HEK293 (cell line): ENCODE results near the gene CRYBB1.

Source experiments
- CTCF ChIA-PET: fragments of 350-600 bp; formaldehyde crosslinking; extraction: SDS; loops from one replicate; lab custom pipeline; 2021; ENCODE audit warnings: antibody characterized with exemption; lab: Yijun Ruan, JAX
- POLR2A ChIA-PET: fragments of 300-600 bp; formaldehyde crosslinking; extraction: SDS; loops from one replicate; lab custom pipeline; 2020; ENCODE audit warnings: antibody characterized with exemption, inconsistent platforms; lab: Yijun Ruan, JAX
- H3K27ac ChIP-seq: fragments of 200-500 bp; sonication (Bioruptor generic); 2 replicates; pipeline ENCODE4 v1.5.1; 2014; ENCODE audit warnings: low read depth, low read length, control low read depth, inconsistent platforms; ENCODE audit errors: extremely low read depth
- H3K36me3 ChIP-seq, 2 experiments: fragments of 200-500 bp in 1 of 2; sonication (Bioruptor generic) in 1 of 2; 1 replicate in 1 of 2; 2 replicates in 1 of 2; pipeline ENCODE4 v1.5.1; 2014 to 2017; ENCODE audit warnings: inconsistent platforms in 2 of 2, low read length in 2 of 2; ENCODE audit not compliant: control insufficient read depth in 2 of 2, insufficient read depth in 1 of 2
- H3K4me1 ChIP-seq: fragments of 200-500 bp; sonication (Bioruptor generic); 2 replicates; pipeline ENCODE4 v1.5.1; 2014; ENCODE audit warnings: mild to moderate bottlenecking, low read length, inconsistent platforms; ENCODE audit not compliant: control insufficient read depth, insufficient read depth
- H3K4me3 ChIP-seq: 2 replicates; pipeline ENCODE4 v1.5.1; 2011; ENCODE audit warnings: low read depth, mild to moderate bottlenecking, control low read depth, low read length, moderate library complexity
- H3K9me3 ChIP-seq: fragments of 200-500 bp; sonication (Bioruptor generic); 2 replicates; pipeline ENCODE4 v1.5.1; 2014; ENCODE audit warnings: low read depth, low read length, inconsistent platforms; ENCODE audit not compliant: control insufficient read depth, insufficient read depth
- EGR2 ChIP-seq: fragments of 450-650 bp; formaldehyde crosslinking; IDR thresholded peaks from 2 replicates; pipeline ENCODE4 v1.5.1; 2016; ENCODE audit warnings: low read depth, missing biosample characterization, missing genetic modification characterization
- GLI2 ChIP-seq: fragments of 450-650 bp; formaldehyde crosslinking; IDR thresholded peaks from 2 replicates; pipeline ENCODE4; 2017; ENCODE audit warnings: missing biosample characterization, missing genetic modification characterization, low read depth, borderline replicate concordance
- KLF1 ChIP-seq: fragments of 450-650 bp; formaldehyde crosslinking; IDR thresholded peaks from 2 replicates; pipeline ENCODE4 v1.5.1; 2016; ENCODE audit warnings: missing biosample characterization, missing genetic modification characterization
- KLF10 ChIP-seq: fragments of 450-650 bp; IDR thresholded peaks from 2 replicates; pipeline ENCODE4 v1.5.1; 2018; ENCODE audit warnings: missing biosample characterization, mild to moderate bottlenecking, missing genetic modification characterization
- SALL2 ChIP-seq: fragments of 450-650 bp; formaldehyde crosslinking; IDR thresholded peaks from 2 replicates; pipeline ENCODE4 v1.5.0; 2017; ENCODE audit warnings: missing biosample characterization, mild to moderate bottlenecking, missing genetic modification characterization, borderline replicate concordance
- ZBTB1 ChIP-seq: fragments of 450-650 bp; formaldehyde crosslinking; IDR thresholded peaks from 2 replicates; pipeline ENCODE4 v1.5.1; 2016; ENCODE audit warnings: missing biosample characterization, missing genetic modification characterization
- ZFHX2 ChIP-seq: fragments of 450-650 bp; formaldehyde crosslinking; conservative IDR thresholded peaks from 2 replicates; pipeline ENCODE4 v1.5.1; 2016; ENCODE audit warnings: missing biosample characterization, missing genetic modification characterization
- ZIC2 ChIP-seq: fragments of 450-650 bp; formaldehyde crosslinking; IDR thresholded peaks from 2 replicates; pipeline ENCODE4 v1.5.1; 2016; ENCODE audit warnings: missing biosample characterization, missing genetic modification characterization
- ZNF121 ChIP-seq: fragments of 450-650 bp; formaldehyde crosslinking; IDR thresholded peaks from 2 replicates; pipeline ENCODE4 v1.5.1; 2016; ENCODE audit warnings: missing biosample characterization, missing genetic modification characterization
- ZNF140 ChIP-seq: fragments of 450-650 bp; formaldehyde crosslinking; IDR thresholded peaks from 2 replicates; pipeline ENCODE4 v1.5.1; 2016; ENCODE audit warnings: missing biosample characterization, missing genetic modification characterization
- ZNF174 ChIP-seq: fragments of 450-650 bp; formaldehyde crosslinking; IDR thresholded peaks from 2 replicates; pipeline ENCODE4 v1.5.0; 2017; ENCODE audit warnings: missing biosample characterization, mild to moderate bottlenecking, missing genetic modification characterization
- ZNF239 ChIP-seq: fragments of 450-650 bp; formaldehyde crosslinking; IDR thresholded peaks from 2 replicates; pipeline ENCODE4 v1.5.1; 2016; ENCODE audit warnings: missing biosample characterization, missing genetic modification characterization
- ZNF248 ChIP-seq: fragments of 450-650 bp; formaldehyde crosslinking; IDR thresholded peaks from 2 replicates; pipeline ENCODE4 v1.5.1; 2017; ENCODE audit warnings: missing biosample characterization, missing genetic modification characterization
- ZNF335 ChIP-seq: fragments of 450-650 bp; formaldehyde crosslinking; conservative IDR thresholded peaks from 2 replicates; pipeline ENCODE4 v1.5.1; 2016; ENCODE audit warnings: missing biosample characterization, missing genetic modification characterization
- ZNF366 ChIP-seq: fragments of 450-650 bp; formaldehyde crosslinking; conservative IDR thresholded peaks from 2 replicates; pipeline ENCODE4 v1.5.1; 2016; ENCODE audit warnings: missing biosample characterization, missing genetic modification characterization
- ZNF501 ChIP-seq: fragments of 450-650 bp; formaldehyde crosslinking; IDR thresholded peaks from 2 replicates; pipeline ENCODE4 v1.5.1; 2016; ENCODE audit warnings: missing biosample characterization, missing genetic modification characterization
- ZNF549 ChIP-seq: fragments of 450-650 bp; IDR thresholded peaks from 2 replicates; pipeline ENCODE4 v1.5.1; 2018; ENCODE audit warnings: missing biosample characterization, missing genetic modification characterization, mild to moderate bottlenecking, inconsistent platforms, moderate library complexity
- ZNF768 ChIP-seq: fragments of 450-650 bp; formaldehyde crosslinking; IDR thresholded peaks from 2 replicates; pipeline ENCODE4 v1.5.1; 2018; ENCODE audit warnings: missing biosample characterization, mild to moderate bottlenecking, missing genetic modification characterization
- ZNF777 ChIP-seq: fragments of 450-650 bp; formaldehyde crosslinking; IDR thresholded peaks from 2 replicates; pipeline ENCODE4 v1.5.1; 2017; ENCODE audit warnings: missing biosample characterization, missing genetic modification characterization, borderline replicate concordance
- TF ChIP-seq, protein P1 (sequence below): fragments of 450-650 bp; formaldehyde crosslinking; IDR thresholded peaks from 2 replicates; pipeline ENCODE4 v1.5.1; 2016; ENCODE audit warnings: missing biosample characterization, missing genetic modification characterization
- TF ChIP-seq, protein P2 (sequence below): fragments of 450-650 bp; formaldehyde crosslinking; IDR thresholded peaks from 2 replicates; pipeline ENCODE4 v1.5.1; 2017; ENCODE audit warnings: missing biosample characterization, missing genetic modification characterization
- TF ChIP-seq, protein P3 (sequence below): fragments of 450-650 bp; formaldehyde crosslinking; conservative IDR thresholded peaks from 2 replicates; pipeline ENCODE4 v1.5.1; 2016; ENCODE audit warnings: low read depth, missing biosample characterization, missing genetic modification characterization

CRYBB1 gene

DNA sequence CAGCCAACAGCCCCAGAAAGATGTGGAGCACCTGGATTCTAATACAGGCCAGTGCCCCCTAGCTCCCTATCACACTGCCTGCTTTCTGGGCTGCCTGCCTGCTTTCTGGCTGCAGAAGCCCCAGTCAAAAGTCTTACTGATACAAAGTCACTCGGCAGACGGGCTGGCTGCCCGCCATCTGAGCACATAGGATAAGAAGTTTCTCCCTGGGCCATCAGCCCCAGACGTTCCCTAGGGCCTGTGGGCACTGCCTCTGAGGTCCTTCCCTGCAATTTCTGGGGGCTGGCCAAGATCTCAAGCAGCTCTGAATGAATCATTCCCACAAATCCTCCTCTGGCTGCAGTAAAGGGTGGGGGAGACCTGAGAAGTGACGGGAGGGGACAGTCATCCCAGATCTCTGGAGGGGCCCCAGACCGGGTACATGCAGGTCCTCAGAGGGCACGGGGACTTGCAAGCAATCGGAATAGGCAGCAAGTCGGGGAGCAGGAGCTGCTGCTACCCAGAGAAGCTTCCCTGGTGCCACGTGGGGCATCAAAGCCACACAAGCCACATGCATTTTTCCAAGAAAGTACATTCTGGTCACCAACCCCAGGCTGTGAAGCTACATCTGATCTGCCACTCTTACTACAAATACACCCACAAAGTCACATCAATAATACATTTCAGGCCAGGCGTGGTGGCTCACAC lies 32.6 kb downstream of the CRYBB1 start (continued):
- TF ChIP-seq, protein P1, sequence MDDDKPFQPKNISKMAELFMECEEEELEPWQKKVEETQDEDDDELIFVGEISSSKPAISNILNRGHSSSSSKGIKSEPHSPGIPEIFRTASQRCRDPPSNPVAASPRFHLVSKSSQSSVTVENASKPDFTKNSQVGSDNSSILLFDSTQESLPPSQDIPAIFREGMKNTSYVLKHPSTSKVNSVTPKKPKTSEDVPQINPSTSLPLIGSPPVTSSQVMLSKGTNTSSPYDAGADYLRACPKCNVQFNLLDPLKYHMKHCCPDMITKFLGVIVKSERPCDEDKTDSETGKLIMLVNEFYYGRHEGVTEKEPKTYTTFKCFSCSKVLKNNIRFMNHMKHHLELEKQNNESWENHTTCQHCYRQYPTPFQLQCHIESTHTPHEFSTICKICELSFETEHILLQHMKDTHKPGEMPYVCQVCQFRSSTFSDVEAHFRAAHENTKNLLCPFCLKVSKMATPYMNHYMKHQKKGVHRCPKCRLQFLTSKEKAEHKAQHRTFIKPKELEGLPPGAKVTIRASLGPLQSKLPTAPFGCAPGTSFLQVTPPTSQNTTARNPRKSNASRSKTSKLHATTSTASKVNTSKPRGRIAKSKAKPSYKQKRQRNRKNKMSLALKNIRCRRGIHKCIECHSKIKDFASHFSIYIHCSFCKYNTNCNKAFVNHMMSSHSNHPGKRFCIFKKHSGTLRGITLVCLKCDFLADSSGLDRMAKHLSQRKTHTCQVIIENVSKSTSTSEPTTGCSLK (tag by site-specific recombination): no peak
- peak; percentile 88 for TF ChIP-seq ZNF335 (tag by site-specific recombination)

DNA sequence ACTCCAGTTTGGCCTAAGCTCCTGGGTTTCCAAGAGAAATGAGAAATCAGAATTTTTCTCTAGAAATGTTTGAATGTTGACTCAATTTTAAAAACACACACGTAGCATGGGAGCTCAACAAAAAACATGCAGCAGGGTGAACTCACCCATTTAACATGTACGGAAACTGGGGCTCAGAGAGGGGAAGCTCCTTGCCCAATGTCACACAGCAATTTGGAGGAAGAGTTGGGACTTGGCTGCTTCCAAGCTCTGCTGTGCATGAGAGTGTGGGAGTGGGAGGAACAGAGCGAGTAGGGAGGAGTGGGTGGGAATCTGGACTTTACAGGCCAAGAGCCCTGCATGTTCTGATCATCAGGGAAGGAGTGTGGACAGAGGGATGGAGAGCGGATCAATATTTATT lies 33.8 kb downstream of the CRYBB1 start:
- Histone ChIP-seq H3K36me3 (peaks cover 0 to 4% of the 10 kb centered on the region in 2 experiments; a peak in 1 of 3 replicates), H3K4me3 (no peak overlapping the region), H3K9me3 (no peaks in the 10 kb centered on the region), H3K4me1 (no peaks in the 10 kb centered on the region), H3K27ac (no peak overlapping the region)
- TF ChIP-seq KLF1 (tag by site-specific recombination) (no peak), ZNF239 (no peak), ZIC2 (tag by site-specific recombination) (no peak), ZNF121 (tag by site-specific recombination) (no peak), KLF10 (tag by site-specific recombination) (no peak), GLI2 (no peak), ZNF549 (tag by site-specific recombination) (no peak), ZFHX2 (tag by site-specific recombination) (peak; percentile 49), SALL2 (tag by site-specific recombination) (no peak), EGR2 (peak; percentile 31; the same call in 1 of the 2 replicates), ZNF174 (tag by site-specific recombination) (no peak), ZBTB1 (tag by site-specific recombination) (no peak), ZNF768 (0 out of 2 replicates have a peak, but pooled peaks have one; percentile 87)
- TF ChIP-seq, protein P2, sequence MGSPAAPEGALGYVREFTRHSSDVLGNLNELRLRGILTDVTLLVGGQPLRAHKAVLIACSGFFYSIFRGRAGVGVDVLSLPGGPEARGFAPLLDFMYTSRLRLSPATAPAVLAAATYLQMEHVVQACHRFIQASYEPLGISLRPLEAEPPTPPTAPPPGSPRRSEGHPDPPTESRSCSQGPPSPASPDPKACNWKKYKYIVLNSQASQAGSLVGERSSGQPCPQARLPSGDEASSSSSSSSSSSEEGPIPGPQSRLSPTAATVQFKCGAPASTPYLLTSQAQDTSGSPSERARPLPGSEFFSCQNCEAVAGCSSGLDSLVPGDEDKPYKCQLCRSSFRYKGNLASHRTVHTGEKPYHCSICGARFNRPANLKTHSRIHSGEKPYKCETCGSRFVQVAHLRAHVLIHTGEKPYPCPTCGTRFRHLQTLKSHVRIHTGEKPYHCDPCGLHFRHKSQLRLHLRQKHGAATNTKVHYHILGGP (tag by site-specific recombination): no peak
- ChIA-PET POLR2A (no interaction called here), CTCF (interaction anchor here (0.6 to 1.4 kb wide), 4 partner anchors 12 to 84 kb away, joined by 3 to 5 read pairs (median 4); no protein-coding TSS in a partner anchor)

DNA sequence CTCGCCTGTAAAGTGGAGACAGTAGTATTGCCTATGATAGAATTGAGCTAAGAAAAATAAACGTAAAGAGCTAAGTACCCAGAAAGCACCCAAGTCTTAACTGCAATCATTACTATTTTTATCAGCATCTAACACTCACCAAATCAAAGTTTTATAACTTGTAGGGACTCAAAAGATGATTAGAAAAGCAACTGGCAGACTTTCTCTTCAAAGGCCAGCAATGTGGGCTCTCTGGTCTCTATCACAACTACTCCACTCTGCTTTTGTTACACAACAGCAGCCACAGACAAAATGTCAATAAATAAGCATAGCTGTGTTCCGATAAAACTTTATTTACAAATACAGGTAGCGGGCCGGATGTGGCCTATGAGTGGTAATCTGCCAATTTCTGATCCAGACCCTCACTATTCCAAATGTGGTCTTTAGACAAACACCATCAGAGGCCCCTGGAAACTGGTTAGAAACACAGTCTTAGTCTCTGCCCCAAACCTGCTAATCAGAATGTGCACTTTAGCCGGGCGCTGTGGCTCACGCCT lies 36.1 kb downstream of the CRYBB1 start:
- TF ChIP-seq, protein P3, sequence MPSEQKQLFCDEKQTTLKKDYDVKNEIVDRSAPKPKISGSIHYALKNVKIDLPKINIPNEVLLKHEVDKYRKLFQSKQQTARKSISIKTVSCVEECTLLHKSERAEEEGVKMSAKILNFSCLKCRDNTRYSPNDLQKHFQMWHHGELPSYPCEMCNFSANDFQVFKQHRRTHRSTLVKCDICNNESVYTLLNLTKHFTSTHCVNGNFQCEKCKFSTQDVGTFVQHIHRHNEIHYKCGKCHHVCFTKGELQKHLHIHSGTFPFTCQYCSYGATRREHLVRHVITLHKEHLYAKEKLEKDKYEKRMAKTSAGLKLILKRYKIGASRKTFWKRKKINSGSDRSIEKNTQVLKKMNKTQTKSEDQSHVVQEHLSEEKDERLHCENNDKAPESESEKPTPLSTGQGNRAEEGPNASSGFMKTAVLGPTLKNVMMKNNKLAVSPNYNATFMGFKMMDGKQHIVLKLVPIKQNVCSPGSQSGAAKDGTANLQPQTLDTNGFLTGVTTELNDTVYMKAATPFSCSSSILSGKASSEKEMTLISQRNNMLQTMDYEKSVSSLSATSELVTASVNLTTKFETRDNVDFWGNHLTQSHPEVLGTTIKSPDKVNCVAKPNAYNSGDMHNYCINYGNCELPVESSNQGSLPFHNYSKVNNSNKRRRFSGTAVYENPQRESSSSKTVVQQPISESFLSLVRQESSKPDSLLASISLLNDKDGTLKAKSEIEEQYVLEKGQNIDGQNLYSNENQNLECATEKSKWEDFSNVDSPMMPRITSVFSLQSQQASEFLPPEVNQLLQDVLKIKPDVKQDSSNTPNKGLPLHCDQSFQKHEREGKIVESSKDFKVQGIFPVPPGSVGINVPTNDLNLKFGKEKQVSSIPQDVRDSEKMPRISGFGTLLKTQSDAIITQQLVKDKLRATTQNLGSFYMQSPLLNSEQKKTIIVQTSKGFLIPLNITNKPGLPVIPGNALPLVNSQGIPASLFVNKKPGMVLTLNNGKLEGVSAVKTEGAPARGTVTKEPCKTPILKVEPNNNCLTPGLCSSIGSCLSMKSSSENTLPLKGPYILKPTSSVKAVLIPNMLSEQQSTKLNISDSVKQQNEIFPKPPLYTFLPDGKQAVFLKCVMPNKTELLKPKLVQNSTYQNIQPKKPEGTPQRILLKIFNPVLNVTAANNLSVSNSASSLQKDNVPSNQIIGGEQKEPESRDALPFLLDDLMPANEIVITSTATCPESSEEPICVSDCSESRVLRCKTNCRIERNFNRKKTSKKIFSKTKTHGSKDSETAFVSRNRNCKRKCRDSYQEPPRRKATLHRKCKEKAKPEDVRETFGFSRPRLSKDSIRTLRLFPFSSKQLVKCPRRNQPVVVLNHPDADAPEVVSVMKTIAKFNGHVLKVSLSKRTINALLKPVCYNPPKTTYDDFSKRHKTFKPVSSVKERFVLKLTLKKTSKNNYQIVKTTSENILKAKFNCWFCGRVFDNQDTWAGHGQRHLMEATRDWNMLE (tag by site-specific recombination): no peak
- TF ChIP-seq ZNF501: no peak
- TF ChIP-seq ZNF777 (tag by site-specific recombination): no peak
- no peak for TF ChIP-seq ZNF248 (tag by site-specific recombination)
- no peak for TF ChIP-seq ZNF140 (tag by site-specific recombination)
- no peak for TF ChIP-seq ZNF366 (tag by site-specific recombination)
- no peak for TF ChIP-seq ZNF239
- POLR2A ChIA-PET: no interaction called here
- Histone ChIP-seq H3K27ac (no peak overlapping the region), H3K9me3 (no peaks in the 10 kb centered on the region), H3K4me3 (no peak overlapping the region), H3K4me1 (no peaks in the 10 kb centered on the region), H3K36me3 (peaks cover 0 to 4% of the 10 kb centered on the region in 2 experiments; a peak in 1 of 3 replicates)
- CTCF ChIA-PET: interaction anchor here (0.7 to 1.0 kb wide), 2 partner anchors 16 to 163 kb away, joined by 4 to 7 read pairs; no protein-coding TSS in a partner anchor
